SK-N-SH treated with all-trans-retinoic acid at 6 μM for 48 hours (cell line): ENCODE data around the gene FPR3.

Experiments used
- ARNTL ChIP-seq: fragments of 450-650 bp; formaldehyde crosslinking; IDR thresholded peaks from 2 replicates; pipeline ENCODE4 v1.5.0; 2020; ENCODE audit warnings: low read depth, mild to moderate bottlenecking, moderate library complexity, borderline replicate concordance
- GLIS3 ChIP-seq: fragments of 250-450 bp; sonication (Bioruptor Pico); IDR thresholded peaks from 2 replicates; pipeline ENCODE4 v1.5.0; 2020; ENCODE audit warnings: mild to moderate bottlenecking, moderate library complexity
- RARB ChIP-seq: fragments of 250-450 bp; sonication (Bioruptor Pico); IDR thresholded peaks from 2 replicates; pipeline ENCODE4 v1.8.0; 2021; ENCODE audit warnings: mild to moderate bottlenecking, moderate library complexity
- SNAI2 ChIP-seq: fragments of 250-450 bp; sonication (Bioruptor Pico); IDR thresholded peaks from 2 replicates; pipeline ENCODE4 v1.5.0; 2020; ENCODE audit warnings: mild to moderate bottlenecking, moderate library complexity
- TCF4 ChIP-seq: fragments of 250-450 bp; sonication (Bioruptor Pico); IDR thresholded peaks from 2 replicates; pipeline ENCODE4 v1.8.0; 2021; ENCODE audit warnings: mild to moderate bottlenecking, moderate library complexity, borderline replicate concordance
- TOX ChIP-seq: fragments of 250-450 bp; sonication (Bioruptor Pico); IDR thresholded peaks from 2 replicates; pipeline ENCODE4 v1.8.0; 2021; ENCODE audit warnings: mild to moderate bottlenecking, moderate library complexity, borderline replicate concordance
- ZC3H10 ChIP-seq: fragments of 250-450 bp; sonication (Bioruptor Pico); IDR thresholded peaks from 2 replicates; pipeline ENCODE4 v1.5.1; 2021; ENCODE audit warnings: mild to moderate bottlenecking, moderate library complexity
- ZFP3 ChIP-seq: fragments of 250-450 bp; sonication (Bioruptor Pico); IDR thresholded peaks from 2 replicates; pipeline ENCODE4 v1.5.0; 2020; ENCODE audit warnings: mild to moderate bottlenecking, moderate library complexity
- ZFP30 ChIP-seq: fragments of 450-650 bp; formaldehyde crosslinking; IDR thresholded peaks from 2 replicates; pipeline ENCODE4 v1.5.0; 2022; ENCODE audit warnings: mild to moderate bottlenecking, moderate library complexity
- TF ChIP-seq, protein P1 (sequence below): fragments of 250-450 bp; sonication (Bioruptor Pico); IDR thresholded peaks from 2 replicates; pipeline ENCODE4 v1.8.0; 2020; ENCODE audit warnings: mild to moderate bottlenecking, moderate library complexity, borderline replicate concordance
- TF ChIP-seq, protein P2 (sequence below): fragments of 250-450 bp; sonication (Bioruptor Pico); IDR thresholded peaks from 2 replicates; pipeline ENCODE4 v1.5.0; 2020; ENCODE audit warnings: mild to moderate bottlenecking, moderate library complexity
- TF ChIP-seq, protein P3 (sequence below): fragments of 250-450 bp; sonication (Bioruptor Pico); IDR thresholded peaks from 2 replicates; pipeline ENCODE4 v1.5.1; 2021; ENCODE audit warnings: mild to moderate bottlenecking, moderate library complexity

- TF ChIP-seq, protein P1, sequence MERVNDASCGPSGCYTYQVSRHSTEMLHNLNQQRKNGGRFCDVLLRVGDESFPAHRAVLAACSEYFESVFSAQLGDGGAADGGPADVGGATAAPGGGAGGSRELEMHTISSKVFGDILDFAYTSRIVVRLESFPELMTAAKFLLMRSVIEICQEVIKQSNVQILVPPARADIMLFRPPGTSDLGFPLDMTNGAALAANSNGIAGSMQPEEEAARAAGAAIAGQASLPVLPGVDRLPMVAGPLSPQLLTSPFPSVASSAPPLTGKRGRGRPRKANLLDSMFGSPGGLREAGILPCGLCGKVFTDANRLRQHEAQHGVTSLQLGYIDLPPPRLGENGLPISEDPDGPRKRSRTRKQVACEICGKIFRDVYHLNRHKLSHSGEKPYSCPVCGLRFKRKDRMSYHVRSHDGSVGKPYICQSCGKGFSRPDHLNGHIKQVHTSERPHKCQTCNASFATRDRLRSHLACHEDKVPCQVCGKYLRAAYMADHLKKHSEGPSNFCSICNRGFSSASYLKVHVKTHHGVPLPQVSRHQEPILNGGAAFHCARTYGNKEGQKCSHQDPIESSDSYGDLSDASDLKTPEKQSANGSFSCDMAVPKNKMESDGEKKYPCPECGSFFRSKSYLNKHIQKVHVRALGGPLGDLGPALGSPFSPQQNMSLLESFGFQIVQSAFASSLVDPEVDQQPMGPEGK (CRISPR knock-in tag) = no peak
- no peak for TF ChIP-seq ZC3H10 (CRISPR knock-in tag)
- no peak for TF ChIP-seq ARNTL (CRISPR knock-in tag)
- TF ChIP-seq ZFP3 (CRISPR knock-in tag) = no peak
- TF ChIP-seq RARB (CRISPR knock-in tag) = no peak
- TF ChIP-seq ZFP30 = no peak
- TF ChIP-seq SNAI2 (CRISPR knock-in tag) = no peak
- TF ChIP-seq, protein P2, sequence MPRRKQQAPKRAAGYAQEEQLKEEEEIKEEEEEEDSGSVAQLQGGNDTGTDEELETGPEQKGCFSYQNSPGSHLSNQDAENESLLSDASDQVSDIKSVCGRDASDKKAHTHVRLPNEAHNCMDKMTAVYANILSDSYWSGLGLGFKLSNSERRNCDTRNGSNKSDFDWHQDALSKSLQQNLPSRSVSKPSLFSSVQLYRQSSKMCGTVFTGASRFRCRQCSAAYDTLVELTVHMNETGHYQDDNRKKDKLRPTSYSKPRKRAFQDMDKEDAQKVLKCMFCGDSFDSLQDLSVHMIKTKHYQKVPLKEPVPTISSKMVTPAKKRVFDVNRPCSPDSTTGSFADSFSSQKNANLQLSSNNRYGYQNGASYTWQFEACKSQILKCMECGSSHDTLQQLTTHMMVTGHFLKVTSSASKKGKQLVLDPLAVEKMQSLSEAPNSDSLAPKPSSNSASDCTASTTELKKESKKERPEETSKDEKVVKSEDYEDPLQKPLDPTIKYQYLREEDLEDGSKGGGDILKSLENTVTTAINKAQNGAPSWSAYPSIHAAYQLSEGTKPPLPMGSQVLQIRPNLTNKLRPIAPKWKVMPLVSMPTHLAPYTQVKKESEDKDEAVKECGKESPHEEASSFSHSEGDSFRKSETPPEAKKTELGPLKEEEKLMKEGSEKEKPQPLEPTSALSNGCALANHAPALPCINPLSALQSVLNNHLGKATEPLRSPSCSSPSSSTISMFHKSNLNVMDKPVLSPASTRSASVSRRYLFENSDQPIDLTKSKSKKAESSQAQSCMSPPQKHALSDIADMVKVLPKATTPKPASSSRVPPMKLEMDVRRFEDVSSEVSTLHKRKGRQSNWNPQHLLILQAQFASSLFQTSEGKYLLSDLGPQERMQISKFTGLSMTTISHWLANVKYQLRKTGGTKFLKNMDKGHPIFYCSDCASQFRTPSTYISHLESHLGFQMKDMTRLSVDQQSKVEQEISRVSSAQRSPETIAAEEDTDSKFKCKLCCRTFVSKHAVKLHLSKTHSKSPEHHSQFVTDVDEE (CRISPR knock-in tag) = no peak
- TF ChIP-seq TOX (CRISPR knock-in tag) = no peak
- no peak for TF ChIP-seq TCF4 (CRISPR knock-in tag)
- TF ChIP-seq, protein P3, sequence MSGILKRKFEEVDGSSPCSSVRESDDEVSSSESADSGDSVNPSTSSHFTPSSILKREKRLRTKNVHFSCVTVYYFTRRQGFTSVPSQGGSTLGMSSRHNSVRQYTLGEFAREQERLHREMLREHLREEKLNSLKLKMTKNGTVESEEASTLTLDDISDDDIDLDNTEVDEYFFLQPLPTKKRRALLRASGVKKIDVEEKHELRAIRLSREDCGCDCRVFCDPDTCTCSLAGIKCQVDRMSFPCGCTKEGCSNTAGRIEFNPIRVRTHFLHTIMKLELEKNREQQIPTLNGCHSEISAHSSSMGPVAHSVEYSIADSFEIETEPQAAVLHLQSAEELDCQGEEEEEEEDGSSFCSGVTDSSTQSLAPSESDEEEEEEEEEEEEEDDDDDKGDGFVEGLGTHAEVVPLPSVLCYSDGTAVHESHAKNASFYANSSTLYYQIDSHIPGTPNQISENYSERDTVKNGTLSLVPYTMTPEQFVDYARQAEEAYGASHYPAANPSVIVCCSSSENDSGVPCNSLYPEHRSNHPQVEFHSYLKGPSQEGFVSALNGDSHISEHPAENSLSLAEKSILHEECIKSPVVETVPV (CRISPR knock-in tag) = no peak
- no peak for TF ChIP-seq GLIS3
Observed at GRCh38 chr19:51821921-51822320, 27.0 kb downstream of the FPR3 start.
